Endothelial cell (in vitro differentiated cells): ENCODE measurements around the gene PODXL. TPM values are rescaled to one million over a fixed set of nuclear protein-coding genes. Genes with fewer than 3 reads are reported as not detected.

ENCODE experiments used
- DNase-seq: peaks from one replicate; pipeline ENCODE4 v3.0.0; 2021; ENCODE audit warnings: low spot score
- H3K27ac Mint-ChIP-seq: one replicate; pipeline ENCODE4 v1.8.0; 2021; ENCODE audit warnings: mixed read lengths, inconsistent platforms; ENCODE audit not compliant: unreplicated experiment
- H3K27me3 Mint-ChIP-seq: one replicate; pipeline ENCODE4 v1.8.0; 2021; ENCODE audit warnings: mild to moderate bottlenecking, moderate library complexity, mixed read lengths, inconsistent platforms; ENCODE audit not compliant: unreplicated experiment
- H3K36me3 Mint-ChIP-seq: one replicate; pipeline ENCODE4 v1.8.0; 2021; ENCODE audit warnings: mild to moderate bottlenecking, low read depth, mixed read lengths, inconsistent platforms; ENCODE audit not compliant: unreplicated experiment
- H3K4me1 Mint-ChIP-seq: one replicate; pipeline ENCODE4 v1.8.0; 2021; ENCODE audit warnings: mild to moderate bottlenecking, mixed read lengths, inconsistent platforms; ENCODE audit not compliant: unreplicated experiment
- H3K4me3 Mint-ChIP-seq: one replicate; pipeline ENCODE4 v1.8.0; 2021; ENCODE audit warnings: mild to moderate bottlenecking, mixed read lengths, inconsistent platforms; ENCODE audit not compliant: unreplicated experiment
- H3K9me3 Mint-ChIP-seq: one replicate; pipeline ENCODE4 v1.8.0; 2021; ENCODE audit warnings: mixed read lengths, inconsistent platforms; ENCODE audit not compliant: unreplicated experiment
- total RNA-seq: library from RNA; stranded (reverse); fragmentation: NEBNext Ultra II Directional; extraction: Animal tissue kit (Norgen Biotek cat#: 25700); gene quantifications from one replicate; pipeline ENCODE4 v1.2.1, GENCODE V29; 2021; ENCODE audit not compliant: unreplicated experiment
- TF ChIP-seq, protein P1 (sequence below): fragments of 200-600 bp; sonication (generic); IDR thresholded peaks from one replicate; pipeline ENCODE4 v1.5.0; 2021; ENCODE audit warnings: antibody characterized with exemption; ENCODE audit not compliant: unreplicated experiment

PODXL gene
- total RNA-seq, 1 donor from 2014 or later = 302 TPM

DNA sequence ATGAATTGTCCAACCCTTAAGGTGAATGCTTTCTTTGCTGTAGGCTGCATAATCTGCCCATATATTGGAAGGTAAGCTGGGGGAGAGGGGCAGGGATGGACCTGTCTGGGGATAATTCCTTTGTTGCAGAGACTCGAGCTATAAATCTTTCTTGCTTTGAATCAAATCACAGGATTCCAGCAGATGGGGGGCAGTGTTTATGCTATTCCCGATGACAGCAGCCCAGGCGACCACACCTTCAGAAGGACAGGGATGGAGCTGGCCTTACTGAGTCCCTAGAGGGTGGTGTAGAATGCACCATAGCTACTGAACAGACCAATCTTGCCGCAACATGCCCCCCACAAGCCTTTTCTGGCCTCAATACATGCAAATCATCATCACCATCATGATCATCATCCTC, 2.5 kb downstream of the PODXL start:
- Mint-ChIP-seq H3K36me3 (peaks cover 31% of the 10 kb centered on the region), H3K4me1 (peaks cover 49% of the 10 kb centered on the region), H3K4me3 (peak overlapping the region; percentile 96), H3K9me3 (no peaks in the 10 kb centered on the region), H3K27me3 (peaks cover 11% of the 10 kb centered on the region), H3K27ac (no peak overlapping the region)
- no peak for DNase-seq
- TF ChIP-seq, protein P1, sequence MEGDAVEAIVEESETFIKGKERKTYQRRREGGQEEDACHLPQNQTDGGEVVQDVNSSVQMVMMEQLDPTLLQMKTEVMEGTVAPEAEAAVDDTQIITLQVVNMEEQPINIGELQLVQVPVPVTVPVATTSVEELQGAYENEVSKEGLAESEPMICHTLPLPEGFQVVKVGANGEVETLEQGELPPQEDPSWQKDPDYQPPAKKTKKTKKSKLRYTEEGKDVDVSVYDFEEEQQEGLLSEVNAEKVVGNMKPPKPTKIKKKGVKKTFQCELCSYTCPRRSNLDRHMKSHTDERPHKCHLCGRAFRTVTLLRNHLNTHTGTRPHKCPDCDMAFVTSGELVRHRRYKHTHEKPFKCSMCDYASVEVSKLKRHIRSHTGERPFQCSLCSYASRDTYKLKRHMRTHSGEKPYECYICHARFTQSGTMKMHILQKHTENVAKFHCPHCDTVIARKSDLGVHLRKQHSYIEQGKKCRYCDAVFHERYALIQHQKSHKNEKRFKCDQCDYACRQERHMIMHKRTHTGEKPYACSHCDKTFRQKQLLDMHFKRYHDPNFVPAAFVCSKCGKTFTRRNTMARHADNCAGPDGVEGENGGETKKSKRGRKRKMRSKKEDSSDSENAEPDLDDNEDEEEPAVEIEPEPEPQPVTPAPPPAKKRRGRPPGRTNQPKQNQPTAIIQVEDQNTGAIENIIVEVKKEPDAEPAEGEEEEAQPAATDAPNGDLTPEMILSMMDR = no peak

DNA sequence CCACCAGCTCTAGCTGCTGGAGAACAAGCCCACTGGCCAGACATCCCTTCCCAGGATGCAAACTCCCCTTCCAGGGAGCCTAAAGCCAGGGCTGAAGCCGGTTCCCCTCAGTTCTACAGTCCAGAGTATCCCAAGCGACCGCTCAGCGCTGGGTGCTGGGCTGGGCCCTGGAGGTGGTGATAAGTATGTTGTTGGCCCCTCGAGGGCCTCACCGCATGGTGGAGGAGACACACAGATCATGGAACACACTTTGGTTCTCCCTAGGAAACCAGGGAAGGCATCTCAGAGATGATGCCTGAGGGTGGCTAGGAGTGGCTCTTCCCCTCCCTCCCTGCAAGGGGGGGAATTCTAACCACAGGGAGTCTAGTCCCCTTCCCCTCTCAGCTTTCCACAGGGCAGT, 4.4 kb downstream of the PODXL start:
- no peak overlapping the region for H3K4me3 Mint-ChIP-seq
- H3K27ac Mint-ChIP-seq = no peak overlapping the region
- H3K36me3 Mint-ChIP-seq = peaks cover 39% of the 10 kb centered on the region
- peaks cover 44% of the 10 kb centered on the region for H3K4me1 Mint-ChIP-seq
- DNase-seq = no peak
- H3K27me3 Mint-ChIP-seq = peaks cover 8% of the 10 kb centered on the region
- H3K9me3 Mint-ChIP-seq = no peaks in the 10 kb centered on the region
- TF ChIP-seq, protein P1 = no peak

- Mint-ChIP-seq H3K27me3 (peaks cover 10% of the 10 kb centered on the region), H3K36me3 (peaks cover 38% of the 10 kb centered on the region), H3K27ac (peak overlapping the region; percentile 57), H3K4me3 (peak overlapping the region; percentile 65), H3K9me3 (no peaks in the 10 kb centered on the region), H3K4me1 (peaks cover 49% of the 10 kb centered on the region)
- TF ChIP-seq, protein P1 = no peak
- no peak for DNase-seq
These were observed 5.6 kb downstream of the PODXL start for GRCh38 chr7:131550846-131551245.

DNA sequence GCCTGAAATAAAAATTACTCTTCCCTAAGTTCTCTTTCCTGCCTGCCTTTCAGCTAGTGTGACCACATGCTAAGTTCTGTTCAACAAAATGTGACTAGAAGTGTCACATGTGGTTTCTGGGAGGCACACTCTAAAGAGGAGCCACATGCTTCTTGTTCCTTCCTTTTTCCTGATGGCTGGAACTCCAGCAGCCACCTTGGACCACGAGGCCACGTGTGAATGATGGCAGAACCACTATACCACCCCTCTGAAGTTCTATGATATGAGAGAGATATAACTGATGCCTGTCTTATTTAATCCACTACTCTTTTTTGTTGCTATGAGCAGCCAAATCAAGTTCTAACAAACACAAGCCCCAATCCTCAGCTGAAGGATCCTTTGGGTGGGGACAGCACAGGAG, 8.1 kb downstream of the PODXL start:
- Mint-ChIP-seq H3K36me3 (peaks cover 19% of the 10 kb centered on the region), H3K27ac (peak overlapping the region; percentile 63), H3K4me1 (peaks cover 55% of the 10 kb centered on the region), H3K4me3 (peak overlapping the region; percentile 82), H3K27me3 (peaks cover 7% of the 10 kb centered on the region), H3K9me3 (no peaks in the 10 kb centered on the region)
- TF ChIP-seq, protein P1 = no peak
- no peak for DNase-seq

DNA sequence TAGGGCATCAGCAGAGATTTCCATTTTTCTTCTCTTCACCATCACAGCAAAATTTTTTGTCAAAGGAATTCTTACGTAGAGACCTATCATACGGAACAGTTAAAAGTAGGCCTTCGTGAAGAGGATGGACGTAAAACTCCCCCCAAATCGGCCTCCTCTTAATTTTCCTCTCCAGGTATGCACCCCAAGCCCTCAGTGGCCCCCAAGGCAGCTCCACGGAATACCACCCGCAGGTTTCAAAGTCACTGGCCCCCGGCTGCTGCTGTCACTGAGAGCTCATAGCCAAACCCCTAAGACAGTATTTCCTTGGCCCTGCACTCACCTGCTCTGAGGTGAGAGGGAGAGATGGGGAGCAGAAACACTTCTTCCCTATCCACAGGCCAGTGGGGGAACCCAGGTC, 8.8 kb downstream of the PODXL start:
- Mint-ChIP-seq H3K27ac (no peak overlapping the region), H3K27me3 (peaks cover 6% of the 10 kb centered on the region), H3K36me3 (peaks cover 13% of the 10 kb centered on the region)

More for the DNA sequence above, 8.8 kb downstream of the PODXL start:
- Mint-ChIP-seq H3K4me3 (no peak overlapping the region), H3K9me3 (no peaks in the 10 kb centered on the region), H3K4me1 (peaks cover 49% of the 10 kb centered on the region)
- no peak for DNase-seq
- TF ChIP-seq, protein P1 = no peak
